OCI-LY7 (cell line): ENCODE data around the gene OR4D5. TPM values are rescaled to one million over a fixed set of nuclear protein-coding genes. Genes with fewer than 3 reads are reported as not detected.

Experiments
- BruUV-seq: library from RNA; stranded (reverse); fragments of 400-500 nt; replicated peaks from 2 replicates; lab custom pipeline; 2021; lab: Mats Ljungman, UMichigan
- CTCF ChIA-PET: fragments of 300-600 bp; sonication (Branson Sonifier 250); formaldehyde crosslinking; loops from one replicate; lab custom pipeline; 2022; ENCODE audit warnings: antibody characterized with exemption; ENCODE audit not compliant: unreplicated experiment; lab: Charles Lee
- POLR2A ChIA-PET: fragments of 300-600 bp; sonication (Branson Sonifier 250); formaldehyde crosslinking; loops from one replicate; lab custom pipeline; 2022; ENCODE audit warnings: antibody characterized with exemption; lab: Charles Lee
- DNase-seq: peaks from one replicate; pipeline ENCODE4 v3.0.0-alpha.2; 2015; ENCODE audit warnings: low spot score
- H2AFZ ChIP-seq: fragments of 200-600 bp; sonication (generic), shearing (Covaris generic); 2 replicates; pipeline ENCODE4 v1.6.1; 2014; ENCODE audit warnings: mild to moderate bottlenecking, antibody characterized with exemption, low read length, moderate library complexity
- H3K27ac ChIP-seq: fragments of 200-600 bp; sonication (generic); 2 replicates; pipeline ENCODE4 v1.5.1; 2014; ENCODE audit warnings: mixed run types, low read depth, mild to moderate bottlenecking, moderate library complexity, low read length, inconsistent platforms; ENCODE audit not compliant: poor library complexity, severe bottlenecking
- H3K36me3 ChIP-seq: fragments of 200-600 bp; sonication (generic); 2 replicates; pipeline ENCODE4 v1.6.1; 2014; ENCODE audit warnings: mild to moderate bottlenecking, antibody characterized with exemption, low read length, moderate library complexity, mixed read lengths; ENCODE audit not compliant: insufficient read depth
- H3K4me1 ChIP-seq: fragments of 200-600 bp; sonication (generic); 2 replicates; pipeline ENCODE4 v1.5.1; 2014; ENCODE audit warnings: mild to moderate bottlenecking, low read length; ENCODE audit not compliant: insufficient read depth, poor library complexity, severe bottlenecking
- H3K4me2 ChIP-seq: fragments of 200-600 bp; sonication (generic); 2 replicates; pipeline ENCODE4 v1.6.1; 2014; ENCODE audit warnings: mild to moderate bottlenecking, low read length
- H3K4me3 ChIP-seq: fragments of 200-600 bp; sonication (generic); 2 replicates; pipeline ENCODE4 v1.5.1; 2014; ENCODE audit warnings: mild to moderate bottlenecking, low read depth, low read length; ENCODE audit not compliant: poor library complexity, severe bottlenecking
- H3K79me2 ChIP-seq: fragments of 200-600 bp; sonication (generic); 2 replicates; pipeline ENCODE4 v1.6.1; 2016; ENCODE audit warnings: low read depth, mild to moderate bottlenecking, low read length, moderate library complexity, mixed read lengths; ENCODE audit not compliant: insufficient read depth
- H3K9me2 ChIP-seq: fragments of 200-600 bp; sonication (generic); 2 replicates; pipeline ENCODE4 v1.6.1; 2016; ENCODE audit warnings: mild to moderate bottlenecking, low read length, mixed read lengths; ENCODE audit not compliant: insufficient read depth
- H3K9me3 ChIP-seq: fragments of 200-600 bp; sonication (generic); 2 replicates; pipeline ENCODE4 v1.6.1; 2014; ENCODE audit warnings: mild to moderate bottlenecking, mixed run types, low read length, mixed read lengths
- H4K20me1 ChIP-seq: fragments of 200-600 bp; sonication (generic); 2 replicates; pipeline ENCODE4 v1.6.1; 2014; ENCODE audit warnings: mild to moderate bottlenecking, antibody characterized with exemption, low read length, moderate library complexity, mixed read lengths; ENCODE audit not compliant: insufficient read depth
- CTCF ChIP-seq: fragments of 200-600 bp; sonication (generic); conservative IDR thresholded peaks from 2 replicates; pipeline ENCODE4 v1.5.1; 2014; ENCODE audit warnings: mild to moderate bottlenecking, antibody characterized with exemption, low read length, moderate library complexity, mixed read lengths
- EZH2phosphoT487 ChIP-seq: fragments of 200-600 bp; sonication (generic); IDR thresholded peaks from 2 replicates; pipeline ENCODE4 v1.6.1; 2018; ENCODE audit warnings: low read depth, borderline replicate concordance, mild to moderate bottlenecking, mixed run types, antibody characterized with exemption, low read length, moderate library complexity, mixed read lengths
- intact Hi-C: fragments of 100-400 bp; cut with micrococcal nuclease; formaldehyde crosslinking; loops from one replicate; pipeline ENCODE4 v1.10.0; 2022; ENCODE audit not compliant: unreplicated experiment
- total RNA-seq, 2 experiments: library from RNA; depleted of rRNA in 1 of 2; stranded (reverse); fragments of >200 nt in 1 of 2; shearing (Covaris generic) in 1 of 2; gene quantifications; 2 replicates each; pipeline ENCODE4 v1.2.3, GENCODE V29; 2014 to 2022

Gene OR4D5
- total RNA-seq, 2 experiments from 2014 or later, result not detected

GRCh38 chr11:123977731-123978347 lies 38.4 kb downstream of the OR4D5 start, which contains the start of gene OR10S1:
Gene OR10S1 (minus strand): TSS chr11:123977781. CDS start chr11:123977664, 117 bp downstream.
- H3K79me2 ChIP-seq, result no peaks in the 10 kb centered on the region
- H3K9me2 ChIP-seq, result no peaks in the 10 kb centered on the region
- BruUV-seq, result no TSS peak
- no peaks in the 10 kb centered on the region for H3K4me1 ChIP-seq
- no peak within 1 kb of the TSS for H2AFZ ChIP-seq
- intact Hi-C loops, result no loop called here
- H3K4me2 ChIP-seq, result no peak within 1 kb of the TSS
- no peaks in the 10 kb centered on the region for H4K20me1 ChIP-seq
- TF ChIP-seq EZH2phosphoT487 (no peak), CTCF (no peak)
- CTCF ChIA-PET, result no interaction called here
- H3K4me3 ChIP-seq, result no peak within 1 kb of the TSS
- no peaks in the 10 kb centered on the region for H3K9me3 ChIP-seq
- POLR2A ChIA-PET, result no interaction called here
- H3K36me3 ChIP-seq, result no peaks in the 10 kb centered on the region
- no peak for DNase-seq
- no peak within 1 kb of the TSS for H3K27ac ChIP-seq

- CTCF ChIA-PET, result no interaction called here
- no TSS peak for BruUV-seq
- no peak for DNase-seq
- Histone ChIP-seq H3K4me1 (no peaks in the 10 kb centered on the region), H4K20me1 (no peaks in the 10 kb centered on the region), H3K9me3 (no peaks in the 10 kb centered on the region), H2AFZ (no peak overlapping the region), H3K4me2 (no peak overlapping the region), H3K4me3 (no peak overlapping the region), H3K79me2 (no peaks in the 10 kb centered on the region), H3K9me2 (no peaks in the 10 kb centered on the region), H3K27ac (no peak overlapping the region), H3K36me3 (no peaks in the 10 kb centered on the region)
- POLR2A ChIA-PET, result no interaction called here
- intact Hi-C loops, result no loop called here
- TF ChIP-seq EZH2phosphoT487, result no peak
- TF ChIP-seq CTCF, result no peak
Observed at GRCh38 chr11:123979311-123979710, 39.9 kb downstream of the OR4D5 start.

Other genes starting within 250 kb of the OR4D5 start
- 15.9 and 19.6 TPM in 2 replicates for gene ZNF202, start 198.0 kb upstream of the OR4D5 start, total RNA-seq (2014; rRNA removed; shearing (Covaris generic))
- gene ZNF202, start 198.0 kb upstream of the OR4D5 start, total RNA-seq (2022), result 15.5 and 16.7 TPM in 2 replicates
- gene OR6X1, start 185.1 kb upstream of the OR4D5 start, total RNA-seq (2014; rRNA removed; shearing (Covaris generic)), result not detected in 2 replicates
- not detected in 2 replicates for gene OR6X1, start 185.1 kb upstream of the OR4D5 start, total RNA-seq (2022)
- gene OR6M1, start 133.3 kb upstream of the OR4D5 start, total RNA-seq (2014; rRNA removed; shearing (Covaris generic)), result not detected in 2 replicates
- gene OR6M1, start 133.3 kb upstream of the OR4D5 start, total RNA-seq (2022), result not detected in 2 replicates
- gene TMEM225, start 53.9 kb upstream of the OR4D5 start, total RNA-seq (2014; rRNA removed; shearing (Covaris generic)), result not detected in 2 replicates
- gene TMEM225, start 53.9 kb upstream of the OR4D5 start, total RNA-seq (2022), result not detected in 2 replicates
- not detected in 2 replicates for gene OR8D4, start 37.5 kb upstream of the OR4D5 start, total RNA-seq (2014; rRNA removed; shearing (Covaris generic))
- gene OR8D4, start 37.5 kb upstream of the OR4D5 start, total RNA-seq (2022), result not detected in 2 replicates
- not detected in 2 replicates for gene OR6T1, start 4.2 kb downstream of the OR4D5 start, total RNA-seq (2014; rRNA removed; shearing (Covaris generic))
- not detected in 2 replicates for gene OR6T1, start 4.2 kb downstream of the OR4D5 start, total RNA-seq (2022)
- gene OR10S1, start 38.2 kb downstream of the OR4D5 start, total RNA-seq (2014; rRNA removed; shearing (Covaris generic)), result not detected in 2 replicates
- gene OR10S1, start 38.2 kb downstream of the OR4D5 start, total RNA-seq (2022), result not detected in 2 replicates
- gene OR10G6, start 55.5 kb downstream of the OR4D5 start, total RNA-seq (2014; rRNA removed; shearing (Covaris generic)), result not detected in 2 replicates
- not detected in 2 replicates for gene OR10G6, start 55.5 kb downstream of the OR4D5 start, total RNA-seq (2022)
- gene OR10G4, start 73.4 kb downstream of the OR4D5 start, total RNA-seq (2014; rRNA removed; shearing (Covaris generic)), result not detected in 2 replicates
- not detected in 2 replicates for gene OR10G4, start 73.4 kb downstream of the OR4D5 start, total RNA-seq (2022)
- gene OR10G9, start 83.4 kb downstream of the OR4D5 start, total RNA-seq (2014; rRNA removed; shearing (Covaris generic)), result not detected in 2 replicates
- not detected in 2 replicates for gene OR10G9, start 83.4 kb downstream of the OR4D5 start, total RNA-seq (2022)
- not detected in 2 replicates for gene OR10G8, start 87.2 kb downstream of the OR4D5 start, total RNA-seq (2014; rRNA removed; shearing (Covaris generic))
- not detected in 2 replicates for gene OR10G8, start 87.2 kb downstream of the OR4D5 start, total RNA-seq (2022)
- not detected in 2 replicates for gene OR10G7, start 101.7 kb downstream of the OR4D5 start, total RNA-seq (2014; rRNA removed; shearing (Covaris generic))
- not detected in 2 replicates for gene OR10G7, start 101.7 kb downstream of the OR4D5 start, total RNA-seq (2022)
- gene VWA5A, start 175.8 kb downstream of the OR4D5 start, total RNA-seq (2014; rRNA removed; shearing (Covaris generic)), result 0.38 and 0.44 TPM in 2 replicates
- gene VWA5A, start 175.8 kb downstream of the OR4D5 start, total RNA-seq (2022), result 1.8 and 2.1 TPM in 2 replicates
- gene OR10D3, start 243.7 kb downstream of the OR4D5 start, total RNA-seq (2014; rRNA removed; shearing (Covaris generic)), result not detected in 2 replicates
- gene OR10D3, start 243.7 kb downstream of the OR4D5 start, total RNA-seq (2022), result not detected in 2 replicates